Measurements from ENCODE around the gene BCAS1.

GRCh38 chr20:53986037-53986650, 84.2 kb downstream of the BCAS1 start:
- TF ChIP-seq REST (IDR thresholded peaks at IDR 0.05; ENCODE audit: low read depth): no peak
- TF ChIP-seq TAF1 (IDR thresholded peaks at IDR 0.05; ENCODE audit: low read depth): no peak
- no peak for TF ChIP-seq FOXM1 (IDR thresholded peaks at IDR 0.05; ENCODE audit: borderline replicate concordance, low read depth)
- no peak for TF ChIP-seq TCF12 (IDR thresholded peaks at IDR 0.05; ENCODE audit: low read depth)
- TF ChIP-seq TEAD4 (IDR thresholded peaks at IDR 0.05): no peak
- TF ChIP-seq RAD21 (IDR thresholded peaks at IDR 0.05; ENCODE audit: low read depth): no peak
- no peak for TF ChIP-seq CEBPB (IDR thresholded peaks at IDR 0.05)
- TF ChIP-seq EP300 (IDR thresholded peaks at IDR 0.05; ENCODE audit: borderline replicate concordance): no peak
- TF ChIP-seq, protein P1, sequence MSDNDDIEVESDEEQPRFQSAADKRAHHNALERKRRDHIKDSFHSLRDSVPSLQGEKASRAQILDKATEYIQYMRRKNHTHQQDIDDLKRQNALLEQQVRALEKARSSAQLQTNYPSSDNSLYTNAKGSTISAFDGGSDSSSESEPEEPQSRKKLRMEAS (IDR thresholded peaks at IDR 0.05): no peak
- no peak for TF ChIP-seq CREB1 (IDR thresholded peaks at IDR 0.05; ENCODE audit: low read depth)
